Upper lobe of left lung (tissue), 6 donors: ENCODE measurements around the gene KCNJ2. TPM values are rescaled to one million over a fixed set of nuclear protein-coding genes. Genes with fewer than 3 reads are reported as not detected.

Source experiments
- ATAC-seq, 2 donors: fragments of 200-7000 bp; cut with Tn5 transposase; one replicate each; pipeline ENCODE4 v1.9.1; 2022; ENCODE audit warnings: mild to moderate bottlenecking in 2 of 2, moderate library complexity in 2 of 2; ENCODE audit not compliant: low FRiP score in 2 of 2
- DNase-seq, 2 donors: peaks; one replicate each; pipeline ENCODE4 v3.0.0-alpha.2; 2019 to 2020
- H3K27ac ChIP-seq, 4 donors: fragments of 200-600 bp; sonication (generic); one replicate each; pipeline ENCODE4 v1.5.1; 2016 to 2019
- H3K27me3 ChIP-seq, 4 donors: fragments of 200-600 bp; sonication (generic); one replicate each; pipeline ENCODE4 v1.5.1; 2017 to 2019
- H3K36me3 ChIP-seq, 4 donors: fragments of 200-600 bp; sonication (generic); one replicate each; pipeline ENCODE4 v1.5.1; 2016 to 2019
- H3K4me1 ChIP-seq, 4 donors: fragments of 200-600 bp; sonication (generic); one replicate each; pipeline ENCODE4 v1.5.1; 2018 to 2019
- H3K4me3 ChIP-seq, 4 donors: fragments of 200-600 bp; sonication (generic); one replicate each; pipeline ENCODE4 v1.5.1; 2017 to 2019; ENCODE audit warnings: mild to moderate bottlenecking in 2 of 4, moderate library complexity in 1 of 4
- H3K9me3 ChIP-seq, 4 donors: fragments of 200-600 bp; sonication (generic); one replicate each; pipeline ENCODE4 v1.5.1; 2018 to 2019
- CTCF ChIP-seq, 6 experiments: fragments of 450-650 bp in 4 of 6; fragments of 200-600 bp in 2 of 6; sonication (generic) in 2 of 6; IDR thresholded peaks; one replicate each; pipeline ENCODE4 v1.5.1; 2016 to 2019; ENCODE audit warnings: antibody characterized with exemption in 6 of 6
- EP300 ChIP-seq, 4 donors: sonication (generic); formaldehyde crosslinking; IDR thresholded peaks; one replicate each; pipeline ENCODE4 v1.5.1; 2017; ENCODE audit warnings: antibody characterized with exemption in 4 of 4, control low read depth in 2 of 4
- POLR2A ChIP-seq, 4 donors: fragments of 450-650 bp; IDR thresholded peaks; one replicate each; pipeline ENCODE4 v1.5.1; 2016 to 2017; ENCODE audit warnings: antibody characterized with exemption in 4 of 4, mild to moderate bottlenecking in 2 of 4
- POLR2AphosphoS5 ChIP-seq, 2 donors: sonication (generic); formaldehyde crosslinking; IDR thresholded peaks; one replicate each; pipeline ENCODE4 v1.5.1; 2017; ENCODE audit warnings: antibody characterized with exemption in 2 of 2
- WGBS, 2 donors: methylation state at CpG; one replicate each; pipeline ENCODE4 v1.1.5; 2017 to 2018; 5-methylcytosine and 5-hydroxymethylcytosine counted together
- total RNA-seq, 6 donors: library from RNA; depleted of rRNA in 4 of 6; stranded (reverse); fragments of >200 nt in 4 of 6; gene quantifications; one replicate each; pipeline versions ENCODE4 v1.1.0 to v1.2.1, GENCODE V29; 2016 to 2021
- donor health status: DM: no; HTN: no; CAD: no; lungs with moderate emphysema.
- donor health status: DM: no; HTN: yes; CAD: no; lungs with severe emphysema.

The KCNJ2 gene
- total RNA-seq, 6 donors from 2014 or later, result 4.2 to 24.2 (median 6.2) TPM

GRCh38 chr17:70137451-70138230 is 31.7 kb upstream of the KCNJ2 start:
- H3K9me3 ChIP-seq, result no peaks in the 10 kb centered on the region
- peaks cover 11 to 24% (median 17%) of the 10 kb centered on the region in 4 donors for H3K4me1 ChIP-seq
- H3K27me3 ChIP-seq, result no peaks in the 10 kb centered on the region
- TF ChIP-seq POLR2AphosphoS5 (IDR thresholded peaks at IDR 0.05) (peak in 1 of 2 donors; percentile 68), EP300 (IDR thresholded peaks at IDR 0.05) (peak in 1 of 4 donors; percentile 37), CTCF (IDR thresholded peaks at IDR 0.05) (no peak), POLR2A (IDR thresholded peaks at IDR 0.05) (peak in 1 of 4 donors; percentile 47)
- H3K27ac ChIP-seq, result peak overlapping the region; percentile 75 to 87 (median 82)
- peak; percentile 91 to 93 for ATAC-seq
- H3K4me3 ChIP-seq, result peak overlapping the region in 3 of 4 donors; percentile 22 to 45 (median 30)
- 11 to 15% methylated on average over 9 of the region's 9 CpGs for WGBS, 2 donors
- no peaks in the 10 kb centered on the region for H3K36me3 ChIP-seq
- peak in 1 of 2 donors; percentile 73 for DNase-seq

GRCh38 chr17:70138291-70138865 is 31.0 kb upstream of the KCNJ2 start:
- Histone ChIP-seq H3K27ac (peak overlapping the region; percentile 75 to 87 (median 82)), H3K27me3 (no peaks in the 10 kb centered on the region), H3K4me3 (peak overlapping the region in 1 of 4 donors; percentile 45), H3K36me3 (no peaks in the 10 kb centered on the region), H3K4me1 (peaks cover 11 to 24% (median 17%) of the 10 kb centered on the region in 4 donors), H3K9me3 (no peaks in the 10 kb centered on the region)
- TF ChIP-seq EP300 (IDR thresholded peaks at IDR 0.05), result no peak
- TF ChIP-seq POLR2AphosphoS5 (IDR thresholded peaks at IDR 0.05), result no peak
- TF ChIP-seq CTCF (IDR thresholded peaks at IDR 0.05), result no peak
- no peak for TF ChIP-seq POLR2A (IDR thresholded peaks at IDR 0.05)
- ATAC-seq, result peak in 1 of 2 donors; percentile 52
- no peak for DNase-seq
- 75 to 79% methylated on average over 3 of the region's 3 CpGs for WGBS, 2 donors

GRCh38 chr17:70139449-70139993 is 29.8 kb upstream of the KCNJ2 start:
- H3K4me1 ChIP-seq, result peaks cover 11 to 26% (median 18%) of the 10 kb centered on the region in 4 donors
- no peak for TF ChIP-seq POLR2A (IDR thresholded peaks at IDR 0.05)
- TF ChIP-seq POLR2AphosphoS5 (IDR thresholded peaks at IDR 0.05), result no peak
- no peak for TF ChIP-seq CTCF (IDR thresholded peaks at IDR 0.05)
- TF ChIP-seq EP300 (IDR thresholded peaks at IDR 0.05), result no peak
- WGBS, 2 donors, result 43 to 48% methylated on average over 3 of the region's 3 CpGs
- ATAC-seq, result no peak
- H3K27ac ChIP-seq, result no peak overlapping the region
- no peak for DNase-seq
- H3K36me3 ChIP-seq, result no peaks in the 10 kb centered on the region
- H3K4me3 ChIP-seq, result no peak overlapping the region
- H3K27me3 ChIP-seq, result no peaks in the 10 kb centered on the region
- H3K9me3 ChIP-seq, result no peaks in the 10 kb centered on the region

- DNase-seq (no peak), ATAC-seq (no peak)
- peaks cover 0 to 3% (median 1%) of the 10 kb centered on the region in 4 donors for H3K4me1 ChIP-seq
- no peaks in the 10 kb centered on the region for H3K36me3 ChIP-seq
- no peaks in the 10 kb centered on the region for H3K27me3 ChIP-seq
- WGBS, 2 donors, result 22 to 31% methylated on average over 6 of the region's 6 CpGs
- no peak overlapping the region for H3K27ac ChIP-seq
- no peak for TF ChIP-seq POLR2A (IDR thresholded peaks at IDR 0.05)
- peak; percentile 42 to 69 (median 63) for TF ChIP-seq CTCF (IDR thresholded peaks at IDR 0.05)
- no peaks in the 10 kb centered on the region for H3K9me3 ChIP-seq
- no peak overlapping the region for H3K4me3 ChIP-seq
These were observed 25.0 kb upstream of the KCNJ2 start for GRCh38 chr17:70144260-70144846.
